Psoas muscle (tissue), 8 donors: ENCODE results near the gene CBFA2T3. TPM values are rescaled to one million over a fixed set of nuclear protein-coding genes. Genes with fewer than 3 reads are reported as not detected.

ENCODE experiments used
- ATAC-seq, 4 donors: fragments of 200-7000 bp; cut with Tn5 transposase; one replicate each; pipeline ENCODE4 v1.9.1; 2020; ENCODE audit warnings: moderate library complexity in 3 of 4, mild to moderate bottlenecking in 2 of 4
- DNase-seq, 2 donors: peaks; one replicate each; pipeline ENCODE4 v3.0.0-alpha.2; 2020
- H3K27ac ChIP-seq: fragments of 200-600 bp; one replicate; pipeline ENCODE4 v1.8.0; 2022
- H3K27me3 ChIP-seq, 3 donors: fragments of 200-600 bp in 1 of 3; one replicate each; pipeline versions ENCODE4 v1.6.1 to v1.8.0; 2013 to 2022; ENCODE audit warnings: low read length in 2 of 3, mild to moderate bottlenecking in 2 of 3, moderate library complexity in 1 of 3; ENCODE audit not compliant: insufficient read depth in 3 of 3
- H3K36me3 ChIP-seq, 2 donors: fragments of 200-600 bp in 1 of 2; one replicate each; pipeline versions ENCODE4 v1.6.1 to v1.8.0; 2013 to 2022; ENCODE audit warnings: low read depth in 1 of 2, mild to moderate bottlenecking in 1 of 2, moderate library complexity in 1 of 2; ENCODE audit not compliant: insufficient read depth in 1 of 2
- H3K4me1 ChIP-seq: fragments of 200-600 bp; one replicate; pipeline ENCODE4 v1.8.0; 2022
- H3K4me3 ChIP-seq: fragments of 200-600 bp; one replicate; pipeline ENCODE4 v1.8.0; 2022; ENCODE audit warnings: mild to moderate bottlenecking
- H3K9me3 ChIP-seq: fragments of 200-600 bp; one replicate; pipeline ENCODE4 v1.8.0; 2022
- CTCF ChIP-seq: fragments of 200-600 bp; IDR thresholded peaks from one replicate; pipeline ENCODE4 v1.8.0; 2022; ENCODE audit warnings: antibody characterized with exemption
- WGBS, 3 donors: extraction: QIAGEN DNeasy Blood & Tissue Kit; methylation state at CpG; one replicate each; pipeline versions ENCODE4 v1.1.6 to v1.1.7; 2013; 5-methylcytosine and 5-hydroxymethylcytosine counted together
- intact Hi-C, 2 donors: fragments of 100-400 bp; cut with DNase I; formaldehyde crosslinking; loops; one replicate each; pipeline versions ENCODE4 v1.11.0 to v1.14.2; 2022
- polyA plus RNA-seq, 3 donors: library from polyadenylated mRNA; stranded (reverse); fragments of 200-250 nt; gene quantifications; one replicate each; pipeline ENCODE4 v1.2.3, GENCODE V29; 2013
- total RNA-seq, 4 donors: library from RNA; stranded (reverse); fragmentation: NEBNext Ultra II Directional in 2 of 4; extraction: Animal tissue kit (Norgen Biotek cat#: 25700) in 2 of 4; gene quantifications; one replicate each; pipeline versions ENCODE4 v1.2.1 to v1.2.4, GENCODE V29; 2021 to 2023
- donor health status: healthy with polysubstance abuse.
- donor health status: DM: no; HTN: no; CAD: no; lungs with moderate emphysema.
- donor health status: Bipolar disorder and iron deficiency.
- donor health status: healthy.
- donor health status: DM: yes; HTN: yes; CAD: no.
- donor health status: DM: no; HTN: no; CAD: no.
- donor health status: DM: no; HTN: no; CAD: no.
- donor health status: DM: yes; HTN: yes; CAD: no.

The CBFA2T3 gene
- total and polyA plus RNA-seq, 7 donors = 2.6 to 15.0 (median 6.0) TPM

GRCh38 chr16:88917915-88918627 is 58.9 kb downstream of the CBFA2T3 start:
- Histone ChIP-seq H3K9me3 (no peaks in the 10 kb centered on the region), H3K27me3 (no peaks in the 10 kb centered on the region), H3K27ac (no peak overlapping the region), H3K4me1 (peaks cover 18% of the 10 kb centered on the region), H3K4me3 (no peak overlapping the region), H3K36me3 (no peaks in the 10 kb centered on the region)
- TF ChIP-seq CTCF = no peak
- WGBS, 3 donors = 90 to 92% (median 91%) methylated on average over 15 to 19 of the region's 19 CpGs
- intact Hi-C loops = loop anchor here in 1 of 2 donors (10.0 kb wide), 1 partner anchor 103 kb away; the partner anchor contains the start of gene APRT
- ATAC-seq (no peak), DNase-seq (no peak)

GRCh38 chr16:88917146-88917914 is 59.7 kb downstream of the CBFA2T3 start:
- no peak for DNase-seq
- no peaks in the 10 kb centered on the region for H3K9me3 ChIP-seq
- WGBS, 3 donors = 82 to 87% (median 82%) methylated on average over 30 of the region's 30 CpGs
- no peaks in the 10 kb centered on the region for H3K27me3 ChIP-seq
- H3K36me3 ChIP-seq = no peaks in the 10 kb centered on the region
- ATAC-seq = no peak
- H3K27ac ChIP-seq = no peak overlapping the region
- TF ChIP-seq CTCF = no peak
- H3K4me1 ChIP-seq = peaks cover 13% of the 10 kb centered on the region
- no peak overlapping the region for H3K4me3 ChIP-seq
- intact Hi-C loops = loop anchor here in 1 of 2 donors (10.0 kb wide), 1 partner anchor 103 kb away; the partner anchor contains the start of gene APRT

- Histone ChIP-seq H3K27ac (no peak overlapping the region), H3K36me3 (no peaks in the 10 kb centered on the region)
- intact Hi-C loops = loop anchor here (2.0 to 10.0 kb wide), 2 partner anchors 99 to 101 kb away; partner anchors contain the start of gene APRT (in 1 of the 2)
Measured at GRCh38 chr16:88915639-88916327, 61.2 kb downstream of the CBFA2T3 start.

More at GRCh38 chr16:88915639-88916327, 61.2 kb downstream of the CBFA2T3 start:
- no peak for TF ChIP-seq CTCF
- Histone ChIP-seq H3K9me3 (no peaks in the 10 kb centered on the region), H3K4me3 (no peak overlapping the region), H3K27me3 (peaks cover 0 to 3% (median 0%) of the 10 kb centered on the region in 3 donors), H3K4me1 (no peaks in the 10 kb centered on the region)
- no peak for DNase-seq
- no peak for ATAC-seq
- WGBS, 3 donors = 79 to 87% (median 80%) methylated on average over 20 to 28 of the region's 30 CpGs
